WTC11 (cell line): Measurements from ENCODE around the gene PPWD1. TPM values are rescaled to one million over a fixed set of nuclear protein-coding genes. Genes with fewer than 3 reads are reported as not detected.

ENCODE experiments used
- ATAC-seq: fragments of 200-7000 bp; cut with Tn5 transposase; 2 replicates; pipeline ENCODE4 v1.10.0; 2021; ENCODE audit warnings: mild to moderate bottlenecking, moderate library complexity
- CTCF ChIA-PET: fragments of 300-600 bp; sonication (Branson Sonifier 250); formaldehyde crosslinking; loops from one replicate; lab custom pipeline; 2021; ENCODE audit warnings: antibody characterized with exemption; lab: Charles Lee
- POLR2A ChIA-PET: fragments of 350-600 bp; sonication (Branson Sonifier 250); formaldehyde crosslinking; loops from one replicate; lab custom pipeline; 2021; ENCODE audit warnings: antibody characterized with exemption; lab: Charles Lee
- DNase-seq: peaks from one replicate; pipeline ENCODE4 v3.0.0; 2021; ENCODE audit warnings: low spot score
- H3K27ac Mint-ChIP-seq: 2 replicates; pipeline ENCODE4 v1.8.0; 2021; ENCODE audit warnings: mixed read lengths
- H3K27me3 Mint-ChIP-seq: 2 replicates; pipeline ENCODE4 v1.8.0; 2021; ENCODE audit warnings: low read depth, mild to moderate bottlenecking, moderate library complexity, mixed read lengths
- H3K36me3 Mint-ChIP-seq: 2 replicates; pipeline ENCODE4 v1.8.0; 2021; ENCODE audit warnings: mixed read lengths
- H3K4me1 Mint-ChIP-seq: 2 replicates; pipeline ENCODE4 v1.8.0; 2022; ENCODE audit warnings: mixed read lengths
- H3K4me3 Mint-ChIP-seq: 2 replicates; pipeline ENCODE4 v1.8.0; 2021; ENCODE audit warnings: mild to moderate bottlenecking, moderate library complexity, mixed read lengths
- H3K9me3 Mint-ChIP-seq: 2 replicates; pipeline ENCODE4 v1.8.0; 2021; ENCODE audit warnings: mixed read lengths
- ATF2 ChIP-seq: sonication (generic); formaldehyde crosslinking; IDR thresholded peaks from 2 replicates; pipeline ENCODE4 v1.8.1; 2022; ENCODE audit warnings: low read depth, missing genetic modification reagents, borderline replicate concordance
- ELF4 ChIP-seq: sonication (generic); formaldehyde crosslinking; IDR thresholded peaks from 2 replicates; pipeline ENCODE4 v1.8.1; 2022; ENCODE audit warnings: low read depth, mild to moderate bottlenecking, moderate library complexity, missing genetic modification reagents
- EMX1 ChIP-seq: fragments of 250-450 bp; sonication (Bioruptor Pico); IDR thresholded peaks from 2 replicates; pipeline ENCODE4 v1.8.0; 2021; ENCODE audit warnings: mild to moderate bottlenecking
- ESRRA ChIP-seq: sonication (generic); formaldehyde crosslinking; IDR thresholded peaks from 2 replicates; pipeline ENCODE4 v1.8.1; 2022; ENCODE audit warnings: mild to moderate bottlenecking, missing genetic modification reagents, borderline replicate concordance
- GTF2I ChIP-seq: fragments of 250-450 bp; sonication (Bioruptor Pico); conservative IDR thresholded peaks from 2 replicates; pipeline ENCODE4 v1.4.0; 2021; ENCODE audit warnings: mild to moderate bottlenecking
- HMGA2 ChIP-seq: fragments of 250-450 bp; sonication (Bioruptor Pico); IDR thresholded peaks from 2 replicates; pipeline ENCODE4 v1.4.0; 2021; ENCODE audit warnings: mild to moderate bottlenecking, moderate library complexity
- HMGXB4 ChIP-seq: sonication (generic); formaldehyde crosslinking; IDR thresholded peaks from 2 replicates; pipeline ENCODE4 v1.8.1; 2023; ENCODE audit warnings: mild to moderate bottlenecking, moderate library complexity, missing genetic modification reagents
- IRF2 ChIP-seq: sonication (generic); formaldehyde crosslinking; IDR thresholded peaks from 2 replicates; pipeline ENCODE4 v1.8.0; 2022; ENCODE audit warnings: low read depth, missing genetic modification reagents, borderline replicate concordance
- MAX ChIP-seq: sonication (generic); formaldehyde crosslinking; IDR thresholded peaks from 2 replicates; pipeline ENCODE4 v1.8.0; 2022; ENCODE audit warnings: mild to moderate bottlenecking, missing genetic modification reagents
- MLX ChIP-seq: sonication (generic); formaldehyde crosslinking; IDR thresholded peaks from 2 replicates; pipeline ENCODE4 v1.8.1; 2023; ENCODE audit warnings: mild to moderate bottlenecking, missing genetic modification reagents, moderate library complexity
- MYBL2 ChIP-seq: sonication (generic); formaldehyde crosslinking; IDR thresholded peaks from 2 replicates; pipeline ENCODE4 v1.8.1; 2023; ENCODE audit warnings: mild to moderate bottlenecking, moderate library complexity, missing genetic modification reagents
- PRRX2 ChIP-seq: fragments of 250-450 bp; sonication (Bioruptor Pico); IDR thresholded peaks from 2 replicates; pipeline ENCODE4 v1.8.0; 2021; ENCODE audit warnings: mild to moderate bottlenecking
- TP53 ChIP-seq: sonication (generic); formaldehyde crosslinking; IDR thresholded peaks from 2 replicates; pipeline ENCODE4 v1.8.1; 2023; ENCODE audit warnings: mild to moderate bottlenecking, missing genetic modification reagents
- ZNF263 ChIP-seq: sonication (generic); formaldehyde crosslinking; IDR thresholded peaks from 2 replicates; pipeline ENCODE4 v1.8.1; 2022; ENCODE audit warnings: low read depth, mild to moderate bottlenecking, moderate library complexity, missing genetic modification reagents
- ZNF396 ChIP-seq: fragments of 250-450 bp; sonication (Bioruptor Pico); IDR thresholded peaks from 2 replicates; pipeline ENCODE4 v1.8.0; 2021; ENCODE audit warnings: mild to moderate bottlenecking, moderate library complexity, borderline replicate concordance
- ZNF532 ChIP-seq: fragments of 250-450 bp; sonication (Bioruptor Pico); IDR thresholded peaks from 2 replicates; pipeline ENCODE4 v1.9.0; 2021; ENCODE audit warnings: mild to moderate bottlenecking, borderline replicate concordance
- total RNA-seq: library from RNA; stranded (reverse); gene quantifications from 3 replicates; pipeline ENCODE4 v1.2.3, GENCODE V29; 2021
- TF ChIP-seq, protein P1 (sequence below): fragments of 250-450 bp; sonication (Bioruptor Pico); IDR thresholded peaks from 2 replicates; pipeline ENCODE4 v1.8.0; 2021; ENCODE audit warnings: mild to moderate bottlenecking
- TF ChIP-seq, protein P2 (sequence below): fragments of 250-450 bp; sonication (Bioruptor Pico); conservative IDR thresholded peaks from 2 replicates; pipeline ENCODE4 v1.9.0; 2021; ENCODE audit warnings: mild to moderate bottlenecking

The PPWD1 gene
- total RNA-seq, 1 experiment from 2014 or later = 34.7 TPM

DNA sequence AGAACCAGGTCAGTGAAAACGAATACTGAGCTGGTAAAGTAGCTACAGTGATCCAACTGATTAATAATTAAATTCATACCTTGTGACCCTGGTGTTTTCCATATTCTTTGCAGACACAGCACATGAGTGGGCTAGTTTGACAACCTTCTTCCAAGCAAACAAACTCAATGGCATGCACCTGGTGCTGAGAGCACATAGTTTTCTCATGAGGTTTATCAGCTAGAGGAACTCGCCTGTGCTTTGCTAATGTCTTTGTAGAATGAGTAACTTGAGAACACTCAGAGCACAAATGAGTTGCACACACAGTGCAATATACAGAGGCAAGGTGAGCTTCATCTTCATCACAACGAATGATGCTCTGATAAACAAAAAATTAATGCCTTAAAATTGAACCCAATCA is 48.4 kb downstream of the PPWD1 start:
- TF ChIP-seq ZNF532 (CRISPR knock-in tag) (no peak), MLX (no peak), ELF4 (CRISPR knock-in tag) (no peak), ESRRA (CRISPR knock-in tag) (no peak)
- TF ChIP-seq, protein P1, sequence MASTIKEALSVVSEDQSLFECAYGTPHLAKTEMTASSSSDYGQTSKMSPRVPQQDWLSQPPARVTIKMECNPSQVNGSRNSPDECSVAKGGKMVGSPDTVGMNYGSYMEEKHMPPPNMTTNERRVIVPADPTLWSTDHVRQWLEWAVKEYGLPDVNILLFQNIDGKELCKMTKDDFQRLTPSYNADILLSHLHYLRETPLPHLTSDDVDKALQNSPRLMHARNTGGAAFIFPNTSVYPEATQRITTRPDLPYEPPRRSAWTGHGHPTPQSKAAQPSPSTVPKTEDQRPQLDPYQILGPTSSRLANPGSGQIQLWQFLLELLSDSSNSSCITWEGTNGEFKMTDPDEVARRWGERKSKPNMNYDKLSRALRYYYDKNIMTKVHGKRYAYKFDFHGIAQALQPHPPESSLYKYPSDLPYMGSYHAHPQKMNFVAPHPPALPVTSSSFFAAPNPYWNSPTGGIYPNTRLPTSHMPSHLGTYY (CRISPR knock-in tag) = no peak
- CTCF ChIA-PET = no interaction called here

GRCh38 chr5:65612298-65612907 is 49.3 kb downstream of the PPWD1 start:
- DNase-seq = no peak
- CTCF ChIA-PET = no interaction called here
- no peaks in the 10 kb centered on the region for H3K27me3 Mint-ChIP-seq
- ATAC-seq = no peak
- H3K36me3 Mint-ChIP-seq = peaks cover 30% of the 10 kb centered on the region
- no peak overlapping the region for H3K27ac Mint-ChIP-seq
- no peaks in the 10 kb centered on the region for H3K9me3 Mint-ChIP-seq
- TF ChIP-seq HMGA2 (CRISPR knock-in tag) (no peak), ZNF263 (CRISPR knock-in tag) (no peak), GTF2I (CRISPR knock-in tag) (no peak), HMGXB4 (no peak), IRF2 (CRISPR knock-in tag) (no peak), TP53 (CRISPR knock-in tag) (no peak), MYBL2 (CRISPR knock-in tag) (no peak), EMX1 (CRISPR knock-in tag) (no peak), PRRX2 (CRISPR knock-in tag) (no peak), ELF4 (CRISPR knock-in tag) (no peak)
- no peak overlapping the region for H3K4me3 Mint-ChIP-seq
- H3K4me1 Mint-ChIP-seq = no peaks in the 10 kb centered on the region
- POLR2A ChIA-PET = no interaction called here

More for the DNA sequence above, 48.4 kb downstream of the PPWD1 start:
- POLR2A ChIA-PET = interaction anchor here (0.5 kb wide), 1 partner anchor 52 kb away, joined by 3 read pairs; no protein-coding TSS in a partner anchor
- Mint-ChIP-seq H3K27ac (peak overlapping the region; percentile 35; the same call in 1 of the 2 replicates), H3K4me3 (no peak overlapping the region), H3K27me3 (no peaks in the 10 kb centered on the region), H3K36me3 (peaks cover 34% of the 10 kb centered on the region), H3K9me3 (no peaks in the 10 kb centered on the region), H3K4me1 (no peaks in the 10 kb centered on the region)
- no peak for ATAC-seq
- no peak for DNase-seq

- CTCF ChIA-PET = no interaction called here
- H3K27me3 Mint-ChIP-seq = no peaks in the 10 kb centered on the region
- H3K4me3 Mint-ChIP-seq = no peak overlapping the region
- H3K36me3 Mint-ChIP-seq = no peaks in the 10 kb centered on the region
- H3K9me3 Mint-ChIP-seq = no peaks in the 10 kb centered on the region
- no peak for DNase-seq
- no peak overlapping the region for H3K27ac Mint-ChIP-seq
- peaks cover 8% of the 10 kb centered on the region for H3K4me1 Mint-ChIP-seq
- POLR2A ChIA-PET = no interaction called here
- ATAC-seq = no peak
- TF ChIP-seq ATF2 (CRISPR knock-in tag) (no peak), ELF4 (CRISPR knock-in tag) (no peak), MLX (no peak), ZNF396 (CRISPR knock-in tag) (no peak), MAX (CRISPR knock-in tag) (no peak)
- TF ChIP-seq, protein P2, sequence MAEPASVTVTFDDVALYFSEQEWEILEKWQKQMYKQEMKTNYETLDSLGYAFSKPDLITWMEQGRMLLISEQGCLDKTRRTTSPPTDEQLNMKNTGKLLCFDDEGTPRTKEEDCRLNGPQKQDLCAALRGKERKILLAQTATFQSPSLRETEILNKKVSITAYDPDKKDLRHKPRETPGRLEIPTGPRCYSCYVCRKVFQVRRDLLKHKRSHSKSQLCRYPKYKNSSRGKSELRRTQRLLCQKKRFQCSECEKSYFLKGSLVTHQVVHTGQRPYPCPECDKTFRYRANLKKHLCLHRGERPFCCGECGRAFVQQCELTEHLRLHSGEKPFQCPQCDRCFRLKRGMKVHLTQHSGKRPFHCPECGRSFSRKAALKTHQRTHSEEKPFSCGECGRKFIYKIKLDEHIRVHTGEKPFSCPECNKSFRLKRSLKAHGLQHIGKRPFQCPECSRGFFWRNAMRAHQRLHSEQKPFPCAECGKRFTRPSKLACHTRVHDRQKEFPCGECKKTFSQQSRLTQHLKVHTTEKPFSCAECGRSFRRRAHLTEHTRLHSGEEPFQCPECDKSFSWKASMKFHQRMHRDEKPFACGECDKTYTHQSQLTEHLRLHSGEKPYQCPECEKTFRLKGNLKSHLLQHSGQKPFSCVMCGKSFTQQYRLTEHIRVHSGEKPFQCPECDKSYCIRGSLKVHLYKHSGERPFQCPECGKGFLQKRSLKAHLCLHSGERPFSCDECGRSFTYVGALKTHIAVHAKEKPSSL (CRISPR knock-in tag) = no peak
These were observed 56.9 kb downstream of the PPWD1 start for GRCh38 chr5:65620021-65620420.
